HG03175 (cell line): ENCODE data around the gene DGUOK.
A peak's percentile ranks its signal among the peaks of the same experiment; 100 is the strongest.

ENCODE experiments used
- ATAC-seq: cut with Tn5 transposase; IDR thresholded peaks from one replicate; pipeline ENCODE4 v1.9.1; 2021; ENCODE audit warnings: mild to moderate bottlenecking, moderate library complexity; ENCODE audit not compliant: unreplicated experiment

DGUOK gene

DNA sequence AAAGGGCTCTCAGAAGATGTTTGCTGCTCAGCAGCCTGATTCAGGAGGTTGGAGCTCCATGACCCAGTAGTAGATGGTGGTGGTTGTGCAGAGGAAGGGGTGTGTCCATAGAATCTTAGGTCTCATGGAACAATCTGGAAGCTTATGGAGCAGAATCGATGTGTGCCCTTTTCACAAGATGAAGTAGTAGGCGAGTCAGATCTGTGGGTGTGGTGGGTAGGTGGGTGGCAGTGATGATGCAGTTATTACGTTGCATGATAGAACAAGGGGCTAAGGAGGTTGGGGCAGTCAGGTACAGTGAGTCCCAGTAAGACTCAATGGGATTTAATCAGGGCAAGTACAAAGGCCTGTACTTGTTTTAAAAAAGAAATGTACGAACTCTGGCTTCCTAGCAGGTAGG, 67.1 kb downstream of the DGUOK start:
- ATAC-seq, result no peak

DNA sequence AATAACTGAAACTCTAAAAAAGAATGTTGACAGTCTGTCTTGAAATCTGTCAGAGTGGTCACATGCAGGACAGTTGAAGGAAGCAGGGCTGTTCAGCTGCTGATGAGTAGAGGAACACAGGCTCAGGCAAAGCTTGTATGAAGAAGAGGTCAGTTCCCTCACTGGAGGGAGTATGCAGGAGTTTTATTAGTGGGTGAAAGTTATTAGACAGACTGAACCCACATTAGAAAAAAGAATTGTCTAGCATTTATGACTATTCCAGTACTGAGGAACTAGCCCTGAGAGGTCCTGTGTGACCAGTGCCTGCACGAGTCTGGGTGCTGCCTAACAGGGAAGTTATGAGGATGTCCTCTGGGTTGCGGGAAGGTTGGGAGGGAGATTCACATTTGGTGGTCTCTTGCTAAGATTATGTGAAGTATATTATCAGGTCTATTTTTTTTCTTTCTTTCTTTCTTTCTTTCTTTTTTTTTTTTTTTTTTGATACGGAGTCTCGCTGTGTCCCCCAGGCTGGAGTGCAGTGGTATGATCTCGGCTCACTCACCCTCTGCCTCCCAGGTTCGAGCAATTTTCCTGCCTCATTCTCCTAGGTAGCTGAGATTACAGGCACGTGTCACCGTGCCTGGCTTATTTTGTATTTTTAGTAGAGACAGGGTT, 67.6 kb downstream of the DGUOK start:
- no peak for ATAC-seq

DNA sequence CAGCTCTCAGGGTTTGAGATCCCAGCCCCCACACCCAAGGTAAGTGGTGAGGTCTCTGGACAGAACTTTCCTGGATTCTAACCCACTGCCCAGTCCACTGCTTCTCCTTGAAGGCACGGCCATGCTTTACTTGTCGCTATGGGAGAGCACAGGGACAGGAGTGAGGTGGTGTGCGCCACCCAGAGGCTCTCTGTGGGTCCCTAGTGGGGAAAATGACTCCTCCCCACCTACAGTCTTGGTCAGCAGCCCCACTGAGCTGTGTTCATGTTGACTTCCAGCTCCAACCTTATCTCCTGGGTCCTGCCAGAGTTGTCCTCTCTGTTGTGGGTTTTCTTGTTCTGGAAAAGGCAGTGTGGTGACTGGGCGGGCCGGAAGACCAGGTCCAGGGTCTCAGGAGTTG, 69.1 kb downstream of the DGUOK start:
- ATAC-seq, result no peak

DNA sequence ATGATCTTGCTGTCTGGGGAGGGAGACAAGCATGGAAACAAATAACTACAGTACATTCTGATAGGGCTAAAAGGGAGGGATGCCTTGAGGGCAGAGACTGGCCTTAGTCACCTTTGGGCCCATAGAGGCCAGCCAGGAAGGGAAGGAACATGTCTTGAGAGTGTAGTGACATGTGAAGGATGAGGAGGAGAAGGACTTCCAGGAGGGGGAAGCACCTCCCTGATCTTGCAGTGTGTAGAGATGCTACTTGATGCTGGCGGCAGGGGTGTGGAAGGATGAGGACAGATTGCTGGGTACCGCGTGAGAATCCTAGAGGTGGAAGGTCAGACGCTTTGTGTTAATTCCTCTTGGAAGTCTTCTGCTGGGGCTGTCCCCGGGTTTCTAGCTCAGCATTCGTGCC, 71.1 kb downstream of the DGUOK start:
- ATAC-seq, result no peak

DNA sequence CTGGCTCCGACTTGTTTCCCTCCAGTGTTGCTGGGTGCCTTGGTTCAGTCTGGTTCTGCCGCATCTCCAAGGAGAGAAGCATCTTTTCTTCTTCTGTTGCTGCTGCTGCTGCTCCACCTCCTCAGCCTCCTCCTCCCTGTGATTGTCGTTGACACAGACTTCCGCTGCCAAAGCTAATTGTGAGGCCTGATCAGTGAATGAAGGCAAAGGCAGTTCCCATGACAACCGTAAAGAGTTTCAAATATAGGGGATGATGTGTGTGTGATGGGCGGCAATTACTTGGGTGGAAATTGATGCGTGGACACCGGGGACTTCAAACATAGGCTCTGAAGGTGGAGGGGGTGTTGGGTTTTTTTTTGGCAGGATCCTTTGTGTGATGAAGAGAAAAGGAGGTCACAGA, 71.8 kb downstream of the DGUOK start:
- ATAC-seq, result no peak

DNA sequence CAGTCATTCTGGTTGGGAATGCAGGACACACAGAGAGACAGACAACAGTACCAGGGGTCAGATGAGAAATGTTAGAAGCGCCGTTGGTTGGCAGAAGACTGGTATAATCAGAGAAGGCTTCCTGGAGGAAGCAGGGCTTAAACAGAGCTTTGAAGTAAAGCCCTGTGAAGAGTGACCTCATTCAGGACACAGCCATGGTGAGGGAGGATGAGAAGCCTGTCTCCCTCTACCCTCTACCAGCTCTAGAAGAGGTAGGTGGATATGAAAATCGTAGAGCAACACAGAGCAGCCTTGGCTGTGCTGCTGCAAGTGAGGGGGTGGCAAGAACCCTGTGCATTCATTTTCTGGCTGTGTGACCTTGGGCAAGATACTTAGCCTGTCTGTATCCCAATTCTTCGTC, 72.3 kb downstream of the DGUOK start:
- ATAC-seq, result no peak

DNA sequence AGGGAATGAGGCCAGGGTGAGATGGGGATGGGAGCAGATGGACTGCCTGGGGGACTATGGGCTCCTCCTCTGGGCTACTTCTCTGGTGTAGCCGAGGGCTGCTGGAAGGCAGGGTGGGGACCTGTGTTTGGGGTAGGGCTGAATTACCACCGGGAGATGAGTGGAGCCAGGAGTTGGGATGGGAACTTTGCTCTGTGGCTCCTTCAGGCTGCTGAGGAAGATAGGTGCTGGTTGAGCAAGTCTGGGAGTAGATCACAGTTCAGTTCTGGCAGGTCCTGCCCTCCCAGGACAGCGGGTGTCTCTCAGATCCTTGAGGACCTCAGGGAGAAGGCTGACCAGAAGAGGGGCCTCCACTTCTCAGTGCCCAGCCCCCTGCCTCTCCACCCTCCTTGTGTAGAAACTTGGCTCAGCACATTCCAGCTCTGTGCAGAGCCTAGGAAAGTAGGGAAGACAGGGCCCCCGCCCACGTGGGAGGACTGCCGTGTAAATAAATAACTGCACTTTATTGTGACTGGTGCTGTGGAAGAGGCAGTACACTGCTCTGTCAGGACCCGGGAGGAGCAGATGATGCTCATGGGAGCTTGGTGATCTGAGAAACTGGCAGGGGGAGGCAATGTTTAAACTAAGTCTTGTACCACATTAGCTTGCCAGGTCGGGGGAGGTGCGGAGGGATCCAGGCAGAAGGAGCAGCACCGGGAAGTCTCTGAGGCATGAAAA, 73.4 kb downstream of the DGUOK start:
- no peak for ATAC-seq

DNA sequence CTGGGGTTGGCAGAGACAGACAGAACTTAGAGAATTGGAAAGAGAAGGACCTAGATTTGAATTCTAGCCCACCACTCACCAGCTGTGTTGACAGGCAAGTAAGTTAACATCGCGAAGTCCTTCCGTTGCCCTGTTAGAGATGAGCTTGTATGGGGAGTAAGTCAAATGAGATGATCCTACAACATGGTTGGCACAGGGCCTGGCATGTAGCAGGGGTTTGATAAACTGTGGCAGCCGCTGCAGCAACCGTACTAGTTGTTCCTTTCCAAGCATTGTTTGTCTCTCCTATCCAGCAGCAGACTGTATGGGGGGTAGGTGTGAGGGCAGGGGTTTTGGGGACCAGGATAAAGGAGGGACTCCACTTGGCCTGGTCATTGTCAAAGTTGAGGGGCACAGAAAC, 74.0 kb downstream of the DGUOK start:
- no peak for ATAC-seq

DNA sequence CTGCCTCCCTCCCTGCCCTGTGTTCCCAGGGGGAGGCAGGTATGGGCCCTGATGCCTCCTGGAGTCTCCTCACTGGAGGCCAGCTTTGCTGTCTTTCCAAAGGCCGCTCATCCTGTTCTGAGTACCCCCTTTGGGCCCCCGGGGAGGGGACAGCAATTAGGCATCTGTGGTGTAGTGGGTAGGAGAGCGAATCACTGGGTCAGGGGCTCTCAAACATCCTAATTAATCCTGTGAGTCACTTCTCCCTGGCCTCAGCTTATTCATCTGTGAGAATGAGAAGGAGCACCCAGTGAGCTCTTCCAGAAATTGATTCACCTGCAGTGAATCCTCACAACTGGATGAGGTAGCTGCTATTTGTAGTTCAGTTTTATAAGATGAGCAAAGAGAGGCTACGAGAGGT, 74.4 kb downstream of the DGUOK start:
- ATAC-seq, result no peak

DNA sequence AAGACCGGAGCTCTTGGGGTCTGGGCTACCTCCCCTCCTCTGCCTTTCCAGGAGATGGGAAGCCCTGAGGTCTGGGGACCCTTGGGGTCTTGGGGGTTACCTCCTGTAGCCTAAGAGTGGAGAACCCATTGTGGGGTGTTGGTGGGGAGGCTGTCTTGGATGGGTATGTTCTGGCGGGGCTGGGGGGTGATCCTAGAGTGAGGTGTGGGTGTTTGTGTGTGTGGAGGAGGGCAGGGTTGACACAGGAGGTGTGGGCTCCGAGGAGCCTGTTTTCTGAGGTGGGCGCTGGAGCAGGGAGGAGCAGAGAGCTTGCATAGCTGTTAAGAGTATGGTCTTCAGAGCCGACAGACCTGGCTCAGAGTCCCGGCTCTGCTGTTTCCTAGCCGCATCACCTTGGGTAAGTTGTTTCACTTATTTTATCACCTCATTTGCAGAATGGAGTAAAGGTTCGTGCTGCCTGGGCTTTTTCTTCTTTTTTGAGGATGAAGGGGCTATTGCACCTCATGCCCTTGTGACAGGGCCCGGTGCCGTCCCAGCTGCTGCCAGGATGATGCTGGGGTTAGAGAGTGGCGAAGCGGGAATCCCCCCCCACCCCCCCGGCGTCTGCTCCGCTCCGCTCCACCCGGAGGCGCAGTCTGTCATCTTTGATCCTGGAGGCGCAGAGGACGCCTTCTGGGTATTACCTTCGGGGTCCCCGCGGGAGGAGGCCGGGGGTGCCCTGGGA, 75.3 kb downstream of the DGUOK start:
- peak; percentile 49 for ATAC-seq

DNA sequence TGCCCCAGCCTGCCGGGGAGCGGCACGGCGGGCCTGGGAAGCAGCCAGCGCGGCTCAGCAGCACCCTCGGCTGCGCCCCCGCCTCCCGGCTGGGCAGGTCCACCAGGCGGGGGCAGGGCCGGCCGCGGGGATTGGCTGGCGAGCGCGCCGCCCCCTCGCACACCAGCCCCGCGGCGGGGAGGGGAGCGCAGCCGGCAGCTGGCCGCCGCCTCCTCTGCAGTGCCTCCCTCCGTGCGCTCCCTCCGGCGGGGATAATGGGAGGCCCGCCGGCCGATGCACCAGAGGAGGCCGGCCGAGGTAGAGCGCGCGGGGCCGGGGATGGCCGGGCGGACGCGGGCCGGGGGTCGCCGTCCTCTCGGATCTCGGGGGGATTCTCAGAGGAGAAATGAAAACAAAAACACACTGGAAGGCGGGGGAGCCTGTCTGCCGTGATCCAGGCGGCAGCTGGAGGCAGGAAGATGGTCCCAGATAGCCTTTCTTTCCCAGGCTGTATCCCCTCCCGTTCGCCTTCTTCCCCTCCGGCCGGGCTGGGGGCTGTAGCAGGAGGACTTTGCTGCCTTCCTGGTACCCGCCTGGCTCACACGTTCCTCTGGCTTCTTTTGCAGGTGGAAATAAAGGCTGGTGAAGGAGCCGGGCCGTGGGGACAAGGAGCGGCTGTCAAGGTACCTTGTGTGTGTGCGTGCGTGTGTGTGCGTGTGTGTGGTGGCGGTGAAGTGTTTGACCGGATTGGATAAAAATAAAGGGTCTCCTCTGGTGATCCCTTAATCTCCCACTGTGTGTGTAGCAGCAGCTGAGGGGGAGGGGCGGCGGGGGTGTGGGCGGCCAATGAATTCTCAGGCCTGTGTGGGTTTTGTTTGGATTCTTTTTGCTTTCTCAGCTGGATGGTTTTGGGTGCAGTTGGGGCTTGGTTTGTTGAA, 76.1 kb downstream of the DGUOK start:
- ATAC-seq, result peak; percentile 92

DNA sequence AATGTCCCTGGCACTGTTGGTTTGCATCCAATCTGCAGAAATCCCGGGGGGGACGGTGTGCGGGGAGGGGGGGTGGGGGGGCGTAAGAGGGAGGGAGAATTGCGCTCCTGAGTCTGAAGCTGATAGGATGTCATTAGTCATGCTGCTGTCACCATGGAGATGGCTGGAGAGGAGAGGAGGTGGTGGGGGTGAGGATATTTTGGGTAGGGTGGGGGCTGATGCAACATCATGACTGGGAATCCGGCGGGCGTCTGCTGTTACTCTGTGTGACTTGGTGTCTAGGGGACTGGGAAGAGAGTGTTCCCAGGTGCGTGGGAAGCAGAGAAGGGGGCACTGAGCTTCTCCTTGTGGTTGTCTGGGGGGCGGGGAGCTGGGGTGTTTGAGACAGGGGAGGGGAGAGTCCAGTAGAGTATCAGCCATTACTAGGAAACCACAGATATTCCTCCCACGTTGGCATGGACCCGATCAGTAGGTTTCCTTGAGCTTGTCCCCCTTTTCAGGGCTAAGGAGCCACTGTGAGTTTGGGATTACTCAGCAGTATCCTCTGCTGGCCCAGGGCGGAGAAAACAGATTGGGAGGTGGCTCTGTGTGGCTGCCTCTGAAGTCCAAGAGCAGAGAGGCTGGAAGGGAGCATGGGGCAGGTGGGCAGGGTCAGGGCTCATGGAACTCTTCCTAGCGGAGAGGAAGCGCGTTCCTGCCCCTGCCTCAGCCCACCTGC, 77.0 kb downstream of the DGUOK start:
- ATAC-seq, result no peak

DNA sequence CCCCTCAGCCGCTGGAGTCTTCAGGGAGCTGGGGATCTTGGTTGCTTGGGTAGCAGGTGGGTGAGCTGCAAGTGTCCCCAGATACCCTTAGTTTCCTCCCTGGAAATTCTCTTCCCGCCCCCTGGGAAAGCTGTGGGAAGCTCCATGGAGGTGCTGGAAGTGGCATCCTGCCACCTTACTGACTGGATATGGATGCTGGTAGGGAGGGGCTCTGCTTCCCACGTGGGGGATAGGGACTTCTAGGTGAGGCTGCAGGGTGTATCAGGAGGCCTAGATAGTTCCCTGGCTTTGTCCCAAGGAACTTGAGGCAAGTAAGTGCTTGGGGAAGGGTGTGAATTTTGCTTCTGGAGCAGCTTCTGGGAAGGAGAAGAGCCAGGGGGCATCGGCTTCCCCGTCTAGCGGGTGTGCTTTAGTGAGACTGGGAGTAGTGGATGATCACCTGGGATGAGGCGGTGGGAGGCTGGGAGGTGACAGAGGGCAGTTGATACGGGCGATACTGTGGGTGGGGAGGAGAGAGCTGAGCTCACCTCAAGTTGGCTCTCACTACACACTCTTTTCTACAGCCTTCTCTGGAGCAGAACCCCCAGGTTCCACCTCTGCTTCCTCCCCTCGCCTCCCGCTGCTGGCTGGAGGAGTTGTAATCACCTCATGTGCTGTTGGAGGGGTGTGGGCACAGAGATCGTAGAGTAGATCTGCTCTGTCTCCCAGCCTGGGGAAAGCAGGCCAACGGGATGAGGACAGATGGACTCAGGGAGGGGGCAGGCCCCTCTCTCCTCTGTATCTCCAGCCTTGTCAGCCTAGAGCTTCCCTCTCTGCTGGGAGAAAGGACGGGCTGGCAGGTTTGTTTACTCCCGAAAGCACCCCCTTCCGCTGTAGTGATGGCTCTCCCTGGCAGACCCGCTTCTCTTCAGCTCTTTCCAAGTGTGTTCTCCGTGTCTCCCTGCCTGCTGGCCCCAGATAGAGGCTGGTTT, 77.8 kb downstream of the DGUOK start:
- ATAC-seq, result no peak

DNA sequence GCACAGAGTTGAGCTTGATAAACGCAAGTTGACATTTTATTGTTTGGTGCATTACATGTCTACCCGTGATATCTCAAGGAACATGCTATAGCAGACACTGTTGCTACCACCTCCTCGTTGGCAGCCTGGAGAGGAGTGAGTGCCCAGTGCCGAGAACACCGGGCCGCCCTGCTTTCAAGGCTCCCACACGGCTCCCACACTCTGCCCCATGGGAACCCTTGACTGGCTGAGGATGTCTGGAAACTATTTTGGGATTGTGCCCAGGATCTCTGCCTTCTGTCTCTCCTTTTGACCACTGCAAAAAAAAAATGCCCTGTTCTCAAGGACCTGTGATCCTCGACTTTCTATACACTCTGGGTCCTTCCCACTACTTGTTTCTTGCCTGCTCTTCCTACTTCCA, 79.1 kb downstream of the DGUOK start:
- no peak for ATAC-seq

DNA sequence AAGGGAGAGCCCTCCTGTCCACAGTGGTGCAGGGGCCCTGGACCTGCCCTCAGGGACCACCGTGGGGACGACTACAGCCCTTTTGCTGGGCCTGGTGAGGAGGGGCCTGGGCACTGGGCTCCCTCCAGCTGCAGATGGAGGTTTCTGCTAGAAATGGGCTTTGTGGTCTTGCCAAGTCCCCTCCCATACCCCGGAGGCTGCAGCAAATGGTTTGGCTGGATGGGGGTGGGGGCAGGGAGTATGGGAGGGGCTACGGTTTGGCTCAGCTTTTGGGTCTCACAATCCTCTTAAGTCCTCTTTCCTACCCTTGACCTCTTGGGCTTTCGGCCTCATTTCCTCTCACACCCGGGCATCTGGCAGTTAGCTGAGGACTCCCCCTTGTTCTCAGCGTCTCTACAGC, 79.8 kb downstream of the DGUOK start:
- ATAC-seq, result no peak

DNA sequence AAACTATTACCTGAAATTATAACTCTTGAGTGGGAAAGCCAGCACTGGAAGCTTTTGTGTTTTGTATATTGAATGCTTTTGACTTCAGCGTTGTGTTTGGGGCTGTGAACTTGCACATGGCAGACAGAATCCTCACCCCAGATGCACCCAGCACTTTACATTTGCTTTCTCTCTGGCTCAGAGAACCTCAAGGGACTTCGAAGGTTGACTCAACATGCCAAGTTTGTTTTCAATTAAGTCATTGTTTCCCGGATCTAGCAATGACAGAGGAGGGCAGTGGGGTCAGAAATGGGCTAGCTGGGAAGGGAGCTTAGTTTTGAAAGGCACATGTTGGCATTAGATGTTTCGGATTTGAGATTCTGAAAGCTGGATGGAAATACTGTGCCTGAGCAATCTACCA, 80.4 kb downstream of the DGUOK start:
- no peak for ATAC-seq

DNA sequence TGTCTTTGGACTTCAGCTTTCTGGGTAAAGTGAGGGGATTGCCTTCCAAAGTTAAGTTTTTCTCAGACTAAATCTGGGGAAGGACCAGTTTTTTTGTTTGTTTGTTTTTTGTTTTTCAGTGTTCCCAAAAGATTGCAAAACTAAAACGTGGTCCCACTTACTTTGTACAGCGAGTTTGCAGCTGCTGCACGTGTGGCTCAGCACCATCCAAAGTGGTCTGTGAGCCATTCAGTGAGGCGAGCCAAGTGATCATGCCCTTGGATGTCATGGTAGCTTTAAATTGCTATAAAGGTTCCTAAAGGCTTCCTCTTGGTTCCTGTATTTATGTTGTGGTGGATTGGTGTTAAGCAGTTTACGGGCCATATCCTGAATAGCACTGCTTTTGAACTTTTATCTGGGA, 81.0 kb downstream of the DGUOK start:
- ATAC-seq, result no peak
